SK-N-SH (cell line): ENCODE data around the gene HECW1. TPM values are rescaled to one million over a fixed set of nuclear protein-coding genes. Genes with fewer than 3 reads are reported as not detected.
A peak's percentile ranks its signal among the peaks of the same experiment; 100 is the strongest.

ENCODE experiments used
- CTCF ChIA-PET: fragments of 300-600, 350-600 bp; formaldehyde crosslinking; extraction: SDS; loops from one replicate; lab custom pipeline; 2021; lab: Yijun Ruan, JAX
- POLR2A ChIA-PET: fragments of 350-600 bp; sonication (Branson Sonifier 250); formaldehyde crosslinking; extraction: SDS; loops from one replicate; lab custom pipeline; 2020; ENCODE audit warnings: antibody characterized with exemption, inconsistent platforms; lab: Yijun Ruan, JAX
- DNase-seq: peaks from one replicate; pipeline ENCODE4 v3.0.0; 2012
- H2AFZ ChIP-seq: fragments of 200-600 bp; sonication (generic); 2 replicates; pipeline ENCODE4 v1.8.1; 2016; ENCODE audit warnings: antibody characterized with exemption, mild to moderate bottlenecking, low read depth
- H3F3A ChIP-seq: fragments of 200-600 bp; sonication (generic); replicated peaks from 2 replicates; pipeline ENCODE3; 2016; ENCODE audit warnings: antibody characterized with exemption, mild to moderate bottlenecking; ENCODE audit not compliant: insufficient read depth
- H3K27ac ChIP-seq, 2 experiments: fragments of 200-500 bp in 1 of 2; fragments of 200-600 bp in 1 of 2; sonication (Bioruptor generic) in 1 of 2; sonication (generic), shearing (Covaris generic) in 1 of 2; 2 replicates each; pipeline versions ENCODE4 v1.5.1 to v1.6.1; 2014 to 2016; ENCODE audit warnings: low read depth in 2 of 2, inconsistent platforms in 1 of 2, low read length in 1 of 2, mild to moderate bottlenecking in 1 of 2, mixed read lengths in 1 of 2
- H3K27me3 ChIP-seq: fragments of 200-600 bp; sonication (generic), shearing (Covaris generic); 2 replicates; pipeline ENCODE4 v1.6.1; 2016; ENCODE audit warnings: mixed run types; ENCODE audit not compliant: insufficient read depth
- H3K36me3 ChIP-seq, 2 experiments: fragments of 200-500 bp in 1 of 2; fragments of 200-600 bp in 1 of 2; sonication (Bioruptor generic) in 1 of 2; sonication (generic) in 1 of 2; replicated peaks in 1 of 2; 2 replicates each; pipeline versions ENCODE3 to v1.5.1; 2014 to 2016; ENCODE audit warnings: low read length in 1 of 2, mild to moderate bottlenecking in 1 of 2; ENCODE audit not compliant: insufficient read depth in 2 of 2, control insufficient read depth in 1 of 2
- H3K4me1 ChIP-seq, 2 experiments: fragments of 200-500 bp in 1 of 2; fragments of 200-600 bp in 1 of 2; sonication (Bioruptor generic) in 1 of 2; sonication (generic), shearing (Covaris generic) in 1 of 2; 2 replicates each; pipeline versions ENCODE4 v1.5.1 to v1.6.1; 2014 to 2016; ENCODE audit warnings: low read depth in 1 of 2, low read length in 1 of 2, mixed run types in 1 of 2; ENCODE audit not compliant: insufficient read depth in 2 of 2, control insufficient read depth in 1 of 2
- H3K4me2 ChIP-seq: fragments of 200-600 bp; sonication (generic), shearing (Covaris generic); 2 replicates; pipeline ENCODE4 v1.6.1; 2017; ENCODE audit warnings: mixed run types
- H3K4me3 ChIP-seq, 2 experiments: fragments of 200-500 bp in 1 of 2; fragments of 200-600 bp in 1 of 2; sonication (Bioruptor generic) in 1 of 2; sonication (generic), shearing (Covaris generic) in 1 of 2; 2 replicates each; pipeline versions ENCODE4 v1.5.1 to v1.8.1; 2014 to 2016; ENCODE audit warnings: low read depth in 2 of 2, inconsistent platforms in 1 of 2, low read length in 1 of 2, mild to moderate bottlenecking in 1 of 2, mixed read lengths in 1 of 2, moderate library complexity in 1 of 2
- H3K79me2 ChIP-seq: fragments of 200-600 bp; sonication (generic); 2 replicates; pipeline ENCODE4 v1.8.1; 2017; ENCODE audit warnings: mild to moderate bottlenecking; ENCODE audit not compliant: insufficient read depth
- H3K9ac ChIP-seq: fragments of 200-600 bp; sonication (generic); 2 replicates; pipeline ENCODE4 v1.6.1; 2017; ENCODE audit warnings: mixed run types
- H3K9me2 ChIP-seq: fragments of 200-600 bp; sonication (generic); 2 replicates; pipeline ENCODE4 v1.6.1; 2017; ENCODE audit warnings: mixed run types
- H3K9me3 ChIP-seq: fragments of 200-600 bp; sonication (generic); 2 replicates; pipeline ENCODE4 v1.6.1; 2017; ENCODE audit warnings: mixed run types, mild to moderate bottlenecking, moderate library complexity
- H4K20me1 ChIP-seq: fragments of 200-600 bp; sonication (generic); 2 replicates; pipeline ENCODE4 v1.6.1; 2017; ENCODE audit warnings: mild to moderate bottlenecking, mixed run types; ENCODE audit not compliant: insufficient read depth
- ELF1 ChIP-seq: IDR thresholded peaks from 2 replicates; pipeline ENCODE4 v1.4.0; 2012
- EZH2phosphoT487 ChIP-seq: fragments of 200-600 bp; sonication (generic); IDR thresholded peaks from 2 replicates; pipeline ENCODE4 v1.6.1; 2017; ENCODE audit warnings: low read depth, mixed run types, mild to moderate bottlenecking, antibody characterized with exemption, moderate library complexity, borderline replicate concordance
- FOSL2 ChIP-seq: IDR thresholded peaks from 2 replicates; pipeline ENCODE4 v1.4.0; 2012; ENCODE audit warnings: low read depth, mild to moderate bottlenecking, moderate library complexity, borderline replicate concordance
- FOXJ3 ChIP-seq: sonication (generic); formaldehyde crosslinking; IDR thresholded peaks from 2 replicates; pipeline ENCODE4 v1.5.1; 2020; ENCODE audit warnings: mild to moderate bottlenecking, missing genetic modification reagents
- FOXM1 ChIP-seq: IDR thresholded peaks from 2 replicates; pipeline ENCODE4 v1.4.0; 2012; ENCODE audit warnings: low read depth, mild to moderate bottlenecking
- GABPA ChIP-seq: IDR thresholded peaks from 2 replicates; pipeline ENCODE4 v1.4.0; 2012; ENCODE audit warnings: low read depth, mild to moderate bottlenecking
- JUND ChIP-seq: IDR thresholded peaks from 2 replicates; pipeline ENCODE4 v1.4.0; 2012
- MXI1 ChIP-seq: IDR thresholded peaks from 2 replicates; pipeline ENCODE4 v1.6.1; 2012; ENCODE audit warnings: mild to moderate bottlenecking, low read depth, low read length, improper control_type of control experiment
- NFIC ChIP-seq: IDR thresholded peaks from 2 replicates; pipeline ENCODE4 v1.4.0; 2012; ENCODE audit warnings: borderline replicate concordance
- POLR2AphosphoS5 ChIP-seq: IDR thresholded peaks from 2 replicates; pipeline ENCODE4 v1.6.1; 2012; ENCODE audit warnings: low read depth, low read length
- RAD21 ChIP-seq: IDR thresholded peaks from 2 replicates; pipeline ENCODE4 v1.6.1; 2012; ENCODE audit warnings: mild to moderate bottlenecking, low read length
- RCOR1 ChIP-seq: fragments of 150-350 bp; IDR thresholded peaks from 2 replicates; pipeline ENCODE4 v1.6.1; 2017; ENCODE audit warnings: antibody characterized with exemption, low read length
- REST ChIP-seq: IDR thresholded peaks from 2 replicates; pipeline ENCODE4 v1.6.1; 2012; ENCODE audit warnings: mild to moderate bottlenecking, low read depth, low read length, moderate library complexity
- WGBS: methylation state at CpG from one replicate; pipeline ENCODE4 v1.1.6; 2017; ENCODE audit warnings: low lambda C conversion rate; 5-methylcytosine and 5-hydroxymethylcytosine counted together
- polyA plus RNA-seq, 3 experiments: library from polyadenylated mRNA; depleted of rRNA; stranded (reverse); fragments of >200 nt; gene quantifications; 2 replicates each; pipeline ENCODE4 v1.2.3, GENCODE V29; 2012
- TF ChIP-seq, protein P1 (sequence below): IDR thresholded peaks from 2 replicates; pipeline ENCODE4; 2012

HECW1 gene
- polyA plus RNA-seq, 1 of the 3 experiments (the other 2 are of a cell fraction) = not detected

- Histone ChIP-seq H3K9me2 (no peaks in the 10 kb centered on the region), H3K4me3 (no peak overlapping the region), H3K36me3 (no peaks in the 10 kb centered on the region), H4K20me1 (no peaks in the 10 kb centered on the region), H3K9ac (no peak overlapping the region), H3K27me3 (peaks cover 23% of the 10 kb centered on the region), H3K9me3 (no peaks in the 10 kb centered on the region), H3K79me2 (no peaks in the 10 kb centered on the region), H3K4me2 (no peak overlapping the region), H3K27ac (no peak overlapping the region), H3F3A (no peaks in the 10 kb centered on the region), H3K4me1 (no peaks in the 10 kb centered on the region), H2AFZ (no peak overlapping the region)
- DNase-seq = no peak
- TF ChIP-seq RAD21 (no peak), FOXJ3 (CRISPR knock-in tag) (no peak), EZH2phosphoT487 (no peak), POLR2AphosphoS5 (no peak), FOSL2 (no peak), GABPA (no peak), MXI1 (no peak), REST (no peak), FOXM1 (no peak)
- TF ChIP-seq, protein P1, sequence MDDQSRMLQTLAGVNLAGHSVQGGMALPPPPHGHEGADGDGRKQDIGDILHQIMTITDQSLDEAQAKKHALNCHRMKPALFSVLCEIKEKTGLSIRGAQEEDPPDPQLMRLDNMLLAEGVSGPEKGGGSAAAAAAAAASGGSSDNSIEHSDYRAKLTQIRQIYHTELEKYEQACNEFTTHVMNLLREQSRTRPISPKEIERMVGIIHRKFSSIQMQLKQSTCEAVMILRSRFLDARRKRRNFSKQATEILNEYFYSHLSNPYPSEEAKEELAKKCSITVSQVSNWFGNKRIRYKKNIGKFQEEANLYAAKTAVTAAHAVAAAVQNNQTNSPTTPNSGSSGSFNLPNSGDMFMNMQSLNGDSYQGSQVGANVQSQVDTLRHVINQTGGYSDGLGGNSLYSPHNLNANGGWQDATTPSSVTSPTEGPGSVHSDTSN = no peak
- 36% methylated on average over 5 of the region's 5 CpGs for WGBS
- POLR2A ChIA-PET = no interaction called here
- CTCF ChIA-PET = interaction anchor here (1.0 to 1.5 kb wide), 3 partner anchors 25 to 185 kb away, joined by 3 to 5 read pairs (median 4); no protein-coding TSS in a partner anchor
Observed at GRCh38 chr7:43076189-43076605, 36.2 kb upstream of the HECW1 start.

DNA sequence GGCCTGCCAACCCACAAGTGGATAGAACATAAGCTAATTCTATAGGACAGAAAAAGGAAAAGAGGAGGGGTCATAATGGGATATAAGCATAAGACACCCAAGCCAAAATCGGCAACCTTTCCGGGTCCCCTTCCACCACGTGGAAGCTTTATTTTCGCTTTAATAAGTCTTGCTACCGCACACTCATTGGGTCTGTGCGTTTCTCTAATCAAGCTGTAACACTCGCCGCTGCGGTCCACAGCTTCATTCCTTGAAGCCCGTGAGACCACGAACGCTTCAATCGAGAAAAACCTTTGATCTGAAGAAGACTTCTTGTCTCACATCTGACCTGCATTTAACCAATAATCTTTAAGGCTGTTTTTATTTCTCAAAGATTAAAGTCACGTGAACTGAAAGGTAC is 35.8 kb upstream of the HECW1 start:
- H4K20me1 ChIP-seq = no peaks in the 10 kb centered on the region
- no peaks in the 10 kb centered on the region for H3K9me2 ChIP-seq
- TF ChIP-seq POLR2AphosphoS5 = no peak
- TF ChIP-seq FOSL2 = no peak
- no peak for TF ChIP-seq JUND
- TF ChIP-seq RCOR1 = no peak
- no peak for TF ChIP-seq NFIC
- TF ChIP-seq ELF1 = no peak
- 55% methylated on average over 14 of the region's 14 CpGs for WGBS
- no peak overlapping the region for H3K4me2 ChIP-seq
- CTCF ChIA-PET = interaction anchor here (1.0 to 1.5 kb wide), 4 partner anchors 13 to 185 kb away, joined by 3 to 5 read pairs (median 4); no protein-coding TSS in a partner anchor
- peak overlapping the region; percentile 76; the same call in 1 of the 2 replicates for H2AFZ ChIP-seq
- H3K4me3 ChIP-seq = no peak overlapping the region
- POLR2A ChIA-PET = no interaction called here
- H3K36me3 ChIP-seq = no peaks in the 10 kb centered on the region
- H3K9ac ChIP-seq = no peak overlapping the region
- DNase-seq = no peak
- H3K9me3 ChIP-seq = no peaks in the 10 kb centered on the region
- H3K4me1 ChIP-seq = no peaks in the 10 kb centered on the region
- no peak overlapping the region for H3K27ac ChIP-seq
- no peaks in the 10 kb centered on the region for H3F3A ChIP-seq
- peaks cover 23% of the 10 kb centered on the region for H3K27me3 ChIP-seq
- H3K79me2 ChIP-seq = no peaks in the 10 kb centered on the region
